Prostate gland (tissue), 2 donors: Measurements from ENCODE around the gene MBP. TPM values are rescaled to one million over a fixed set of nuclear protein-coding genes. Genes with fewer than 3 reads are reported as not detected.

Source experiments
- DNase-seq: peaks from one replicate; pipeline ENCODE4 v3.0.0-alpha.2; 2019; ENCODE audit warnings: low spot score
- H3K27ac ChIP-seq, 2 donors: fragments of 200-600 bp; sonication (generic); 2 replicates each; pipeline ENCODE4 v1.5.1; 2017 to 2019
- H3K27me3 ChIP-seq: fragments of 200-600 bp; sonication (generic); replicated peaks from 2 replicates; pipeline ENCODE4 v1.5.1; 2019; ENCODE audit not compliant: insufficient read depth
- H3K36me3 ChIP-seq, 2 donors: fragments of 200-600 bp; sonication (generic); 1 replicate in 1 of 2; 2 replicates in 1 of 2; pipeline versions ENCODE4 v1.5.1 to v1.8.1; 2017 to 2019
- H3K4me1 ChIP-seq: fragments of 200-600 bp; sonication (generic); replicated peaks from 2 replicates; pipeline ENCODE4 v1.5.1; 2019
- H3K4me3 ChIP-seq, 2 donors: fragments of 200-600 bp; sonication (generic); 2 replicates each; pipeline ENCODE4 v1.5.1; 2017 to 2019
- H3K9me3 ChIP-seq: fragments of 200-600 bp; sonication (generic); 2 replicates; pipeline ENCODE4 v1.5.1; 2017
- POLR2A ChIP-seq: fragments of 450-650 bp; IDR thresholded peaks from one replicate; pipeline ENCODE4 v1.6.1; 2016; ENCODE audit warnings: antibody characterized with exemption, mild to moderate bottlenecking
- POLR2AphosphoS5 ChIP-seq: sonication (generic); formaldehyde crosslinking; IDR thresholded peaks from one replicate; pipeline ENCODE4 v1.6.1; 2017; ENCODE audit warnings: antibody characterized with exemption
- WGBS: methylation state at CpG from one replicate; pipeline ENCODE4 v1.1.5; 2018; 5-methylcytosine and 5-hydroxymethylcytosine counted together
- intact Hi-C: fragments of 100-400 bp; cut with DNase I; formaldehyde crosslinking; loops from one replicate; pipeline ENCODE4 v1.14.2; 2022
- total RNA-seq, 2 donors: library from RNA; depleted of rRNA; stranded (reverse); fragments of >200 nt; gene quantifications; one replicate each; pipeline ENCODE4 v1.1.0, GENCODE V29; 2016
- TF ChIP-seq, protein P1 (sequence below), 4 experiments: fragments of 200-600 bp in 2 of 4; fragments of 450-650 bp in 2 of 4; sonication (generic) in 2 of 4; IDR thresholded peaks; 1 replicate in 3 of 4; 2 replicates in 1 of 4; pipeline ENCODE4 v1.5.1; 2016 to 2019; ENCODE audit warnings: antibody characterized with exemption in 4 of 4, mild to moderate bottlenecking in 2 of 4, moderate library complexity in 2 of 4

MBP gene
- total RNA-seq, 2 donors from 2014 or later = 19.8 to 43.5 TPM

GRCh38 chr18:77099485-77100370 lies 32.9 kb downstream of the MBP start:
- H3K9me3 ChIP-seq = no peaks in the 10 kb centered on the region
- H3K27ac ChIP-seq = no peak overlapping the region
- no peaks in the 10 kb centered on the region for H3K4me1 ChIP-seq
- intact Hi-C loops = no loop called here
- 85% methylated on average over 21 of the region's 21 CpGs for WGBS
- H3K4me3 ChIP-seq = no peak overlapping the region
- no peaks in the 10 kb centered on the region for H3K36me3 ChIP-seq
- TF ChIP-seq, protein P1, sequence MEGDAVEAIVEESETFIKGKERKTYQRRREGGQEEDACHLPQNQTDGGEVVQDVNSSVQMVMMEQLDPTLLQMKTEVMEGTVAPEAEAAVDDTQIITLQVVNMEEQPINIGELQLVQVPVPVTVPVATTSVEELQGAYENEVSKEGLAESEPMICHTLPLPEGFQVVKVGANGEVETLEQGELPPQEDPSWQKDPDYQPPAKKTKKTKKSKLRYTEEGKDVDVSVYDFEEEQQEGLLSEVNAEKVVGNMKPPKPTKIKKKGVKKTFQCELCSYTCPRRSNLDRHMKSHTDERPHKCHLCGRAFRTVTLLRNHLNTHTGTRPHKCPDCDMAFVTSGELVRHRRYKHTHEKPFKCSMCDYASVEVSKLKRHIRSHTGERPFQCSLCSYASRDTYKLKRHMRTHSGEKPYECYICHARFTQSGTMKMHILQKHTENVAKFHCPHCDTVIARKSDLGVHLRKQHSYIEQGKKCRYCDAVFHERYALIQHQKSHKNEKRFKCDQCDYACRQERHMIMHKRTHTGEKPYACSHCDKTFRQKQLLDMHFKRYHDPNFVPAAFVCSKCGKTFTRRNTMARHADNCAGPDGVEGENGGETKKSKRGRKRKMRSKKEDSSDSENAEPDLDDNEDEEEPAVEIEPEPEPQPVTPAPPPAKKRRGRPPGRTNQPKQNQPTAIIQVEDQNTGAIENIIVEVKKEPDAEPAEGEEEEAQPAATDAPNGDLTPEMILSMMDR (IDR thresholded peaks at IDR 0.05) = no peak
- no peak for TF ChIP-seq POLR2A
- TF ChIP-seq POLR2AphosphoS5 = no peak
- DNase-seq = no peak
- no peaks in the 10 kb centered on the region for H3K27me3 ChIP-seq

DNA sequence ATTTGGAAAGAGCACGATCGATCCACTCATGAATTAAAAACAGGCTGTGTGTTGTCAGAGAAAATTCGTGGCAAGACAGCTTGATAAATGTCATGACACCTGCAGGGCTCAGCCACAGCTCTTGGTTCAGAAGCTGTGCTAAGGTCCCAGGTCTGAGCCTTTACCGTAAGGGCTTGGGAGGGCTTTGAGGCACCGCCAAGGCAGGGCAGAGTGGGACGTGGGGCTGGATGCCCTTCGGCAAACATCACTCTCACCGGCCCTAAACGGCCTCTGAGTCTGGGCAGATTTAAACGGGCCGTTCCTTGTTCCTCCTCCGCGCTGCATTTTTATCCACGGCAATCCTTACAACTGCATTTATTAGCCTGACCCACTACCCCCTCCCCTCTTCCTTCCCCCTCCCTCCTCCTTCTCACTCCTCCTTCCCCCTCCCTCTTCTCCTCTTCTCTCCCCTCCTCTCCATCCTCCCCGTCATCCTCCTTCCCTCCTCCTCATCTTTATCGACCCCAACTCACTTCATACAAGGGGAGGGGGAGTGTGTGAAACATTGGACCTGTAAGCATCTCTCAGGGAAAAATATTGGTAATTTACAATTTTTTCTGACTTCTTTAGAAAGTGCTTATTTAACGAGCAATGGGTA lies 33.9 kb downstream of the MBP start:
- Histone ChIP-seq H3K27ac (peak overlapping the region; percentile 29 to 30), H3K36me3 (no peaks in the 10 kb centered on the region), H3K4me3 (no peak overlapping the region), H3K27me3 (no peaks in the 10 kb centered on the region), H3K4me1 (no peaks in the 10 kb centered on the region), H3K9me3 (no peaks in the 10 kb centered on the region)
- DNase-seq = no peak
- TF ChIP-seq, protein P1 (IDR thresholded peaks at IDR 0.05) = no peak
- TF ChIP-seq POLR2A (no peak), POLR2AphosphoS5 (no peak)
- intact Hi-C loops = no loop called here
- WGBS = 20% methylated on average over 17 of the region's 17 CpGs

DNA sequence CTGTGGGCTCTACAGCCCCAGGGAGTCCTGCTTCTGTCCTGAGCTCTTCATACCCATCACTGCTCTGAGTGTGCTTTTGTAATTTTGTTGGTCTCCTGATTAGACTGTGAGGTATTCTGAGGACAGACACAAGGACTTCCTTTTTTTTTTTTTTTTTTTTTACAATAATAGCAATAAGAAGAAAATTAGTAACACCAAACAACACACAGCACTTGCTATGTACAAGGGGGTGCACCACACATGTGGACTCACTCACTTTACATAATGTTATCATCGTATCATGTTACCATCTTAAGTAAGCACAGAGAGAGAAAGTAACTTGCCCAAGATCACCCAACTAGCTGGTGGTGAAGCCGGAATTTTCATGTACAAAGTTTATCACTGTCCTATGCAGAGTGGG lies 34.6 kb downstream of the MBP start:
- no peaks in the 10 kb centered on the region for H3K27me3 ChIP-seq
- no peaks in the 10 kb centered on the region for H3K9me3 ChIP-seq
- TF ChIP-seq POLR2AphosphoS5 (peak; percentile 47), POLR2A (no peak)
- TF ChIP-seq, protein P1 (IDR thresholded peaks at IDR 0.05) = no peak
- H3K27ac ChIP-seq = peak overlapping the region in 1 of 2 donors; percentile 29
- no peaks in the 10 kb centered on the region for H3K36me3 ChIP-seq
- 16% methylated on average over 2 of the region's 2 CpGs for WGBS
- no peak overlapping the region for H3K4me3 ChIP-seq
- H3K4me1 ChIP-seq = no peaks in the 10 kb centered on the region
- DNase-seq = no peak
- intact Hi-C loops = no loop called here

GRCh38 chr18:77096936-77097886 lies 35.4 kb downstream of the MBP start:
- DNase-seq = no peak
- intact Hi-C loops = no loop called here
- Histone ChIP-seq H3K27me3 (no peaks in the 10 kb centered on the region), H3K4me3 (no peak overlapping the region), H3K36me3 (no peaks in the 10 kb centered on the region), H3K9me3 (no peaks in the 10 kb centered on the region), H3K4me1 (no peaks in the 10 kb centered on the region), H3K27ac (no peak overlapping the region)
- TF ChIP-seq POLR2AphosphoS5 = no peak
- no peak for TF ChIP-seq POLR2A
- WGBS = 80% methylated on average over 11 of the region's 11 CpGs
